IMR-90 (cell line): ENCODE results near the gene CECR2. TPM values are rescaled to one million over a fixed set of nuclear protein-coding genes. Genes with fewer than 3 reads are reported as not detected.
A peak's percentile ranks its signal among the peaks of the same experiment; 100 is the strongest.

ENCODE experiments used
- ATAC-seq: fragments of 200-7000 bp; cut with Tn5 transposase; 2 replicates; pipeline ENCODE4 v1.9.1; 2020; ENCODE audit warnings: low read depth, mild to moderate bottlenecking, moderate library complexity
- BruUV-seq: library from RNA; stranded (reverse); fragments of 400-500 nt; replicated peaks from 2 replicates; lab custom pipeline; 2021; lab: Mats Ljungman, UMichigan
- CTCF ChIA-PET: fragments of 300-600 bp; formaldehyde crosslinking; extraction: SDS; loops from one replicate; lab custom pipeline; 2021; ENCODE audit warnings: antibody characterized with exemption; lab: Yijun Ruan, JAX
- POLR2A ChIA-PET: fragments of 300-600 bp; sonication (Branson Sonifier 250); formaldehyde crosslinking; loops from one replicate; lab custom pipeline; 2022; ENCODE audit warnings: antibody characterized with exemption; ENCODE audit not compliant: unreplicated experiment; lab: Charles Lee
- DNase-seq: peaks from one replicate; pipeline ENCODE4 v3.0.0; 2013
- H2AFZ ChIP-seq: replicated peaks from 2 replicates; pipeline ENCODE3; 2013; ENCODE audit warnings: low read length, mild to moderate bottlenecking; ENCODE audit not compliant: poor library complexity
- H2AK5ac ChIP-seq: 2 replicates; pipeline ENCODE4 v1.6.1; 2013; ENCODE audit warnings: low read depth, low read length, inconsistent platforms
- H2AK9ac ChIP-seq: replicated peaks from 2 replicates; pipeline ENCODE3; 2013; ENCODE audit warnings: mild to moderate bottlenecking, low read depth, low read length, moderate library complexity; ENCODE audit not compliant: poor library complexity
- H2BK120ac ChIP-seq: 2 replicates; pipeline ENCODE4 v1.6.1; 2013; ENCODE audit warnings: low read depth, low read length, inconsistent platforms
- H2BK15ac ChIP-seq: 3 replicates; pipeline ENCODE4 v1.6.1; 2013; ENCODE audit warnings: low read depth, low read length, inconsistent platforms
- H2BK20ac ChIP-seq: 2 replicates; pipeline ENCODE4 v1.6.1; 2013; ENCODE audit warnings: low read depth, mild to moderate bottlenecking, inconsistent platforms, low read length, moderate library complexity
- H2BK5ac ChIP-seq: 2 replicates; pipeline ENCODE4 v1.6.1; 2013; ENCODE audit warnings: mild to moderate bottlenecking, low read depth, low read length, inconsistent platforms; ENCODE audit not compliant: poor library complexity, severe bottlenecking
- H3K14ac ChIP-seq: replicated peaks from 2 replicates; pipeline ENCODE4 v1.6.1; 2013; ENCODE audit warnings: low read depth, low read length, inconsistent platforms
- H3K18ac ChIP-seq: 2 replicates; pipeline ENCODE4 v1.6.1; 2013; ENCODE audit warnings: low read depth, low read length, control low read depth
- H3K23ac ChIP-seq: 2 replicates; pipeline ENCODE4 v1.6.1; 2013; ENCODE audit warnings: low read depth, low read length, inconsistent platforms
- H3K27ac ChIP-seq: 2 replicates; pipeline ENCODE4 v1.5.1; 2013; ENCODE audit warnings: mild to moderate bottlenecking, control low read depth, low read length; ENCODE audit not compliant: insufficient read depth
- H3K27me3 ChIP-seq: 2 replicates; pipeline ENCODE4 v1.6.1; 2013; ENCODE audit warnings: low read length; ENCODE audit not compliant: control insufficient read depth, insufficient read depth
- H3K36me3 ChIP-seq: 2 replicates; pipeline ENCODE4 v1.6.1; 2013; ENCODE audit warnings: low read length, mixed read lengths; ENCODE audit not compliant: control insufficient read depth, insufficient read depth
- H3K4ac ChIP-seq: 2 replicates; pipeline ENCODE4 v1.6.1; 2013; ENCODE audit warnings: low read depth, low read length, inconsistent platforms
- H3K4me1 ChIP-seq: 2 replicates; pipeline ENCODE4 v1.6.1; 2013; ENCODE audit warnings: low read length, mixed read lengths; ENCODE audit not compliant: control insufficient read depth, insufficient read depth
- H3K4me2 ChIP-seq: 2 replicates; pipeline ENCODE4 v1.6.1; 2013; ENCODE audit warnings: low read depth, mild to moderate bottlenecking, control low read depth, low read length, moderate library complexity
- H3K4me3 ChIP-seq: 2 replicates; pipeline ENCODE4 v1.5.1; 2013; ENCODE audit warnings: low read depth, mild to moderate bottlenecking, control low read depth, low read length, moderate library complexity; ENCODE audit not compliant: insufficient read depth
- H3K56ac ChIP-seq: 2 replicates; pipeline ENCODE4 v1.6.1; 2013; ENCODE audit warnings: low read length, inconsistent platforms; ENCODE audit not compliant: insufficient read depth; ENCODE audit errors: extremely low read depth
- H3K79me1 ChIP-seq, 2 experiments: 2 replicates each; pipeline ENCODE4 v1.6.1; 2013; ENCODE audit warnings: low read length in 2 of 2, inconsistent platforms in 1 of 2, low read depth in 1 of 2
- H3K9ac ChIP-seq: 2 replicates; pipeline ENCODE4 v1.6.1; 2013; ENCODE audit warnings: low read depth, low read length, control low read depth
- H3K9me1 ChIP-seq: 2 replicates; pipeline ENCODE4 v1.6.1; 2013; ENCODE audit warnings: low read length, inconsistent platforms; ENCODE audit not compliant: insufficient read depth
- H3K9me3 ChIP-seq: 2 replicates; pipeline ENCODE4 v1.6.1; 2013; ENCODE audit warnings: low read length; ENCODE audit not compliant: control insufficient read depth, insufficient read depth
- H4K20me1 ChIP-seq: 2 replicates; pipeline ENCODE4 v1.6.1; 2013; ENCODE audit warnings: low read length, inconsistent platforms; ENCODE audit not compliant: insufficient read depth
- H4K5ac ChIP-seq: 2 replicates; pipeline ENCODE4 v1.6.1; 2013; ENCODE audit warnings: mild to moderate bottlenecking, low read depth, low read length, control low read depth
- H4K8ac ChIP-seq, 2 experiments: 2 replicates each; pipeline ENCODE4 v1.6.1; 2013; ENCODE audit warnings: low read depth in 2 of 2, low read length in 2 of 2, control low read depth in 1 of 2, inconsistent platforms in 1 of 2
- H4K91ac ChIP-seq: 2 replicates; pipeline ENCODE4 v1.6.1; 2013; ENCODE audit warnings: low read depth, low read length, inconsistent platforms; ENCODE audit not compliant: insufficient read depth
- BHLHE40 ChIP-seq: fragments of 150-350 bp; IDR thresholded peaks from 2 replicates; pipeline ENCODE4 v1.6.1; 2016; ENCODE audit warnings: mild to moderate bottlenecking, low read depth, low read length
- USF2 ChIP-seq: fragments of 150-350 bp; IDR thresholded peaks from 2 replicates; pipeline ENCODE4 v1.6.1; 2017; ENCODE audit warnings: mild to moderate bottlenecking, antibody characterized with exemption, low read length, low read depth
- WGBS, 2 experiments: methylation state at CpG; one replicate each; pipeline versions ENCODE4 v1.1.5 to v1.1.7; 2013; ENCODE audit warnings: missing lambda C conversion rate in 2 of 2; ENCODE audit not compliant: insufficient read length in 1 of 2; ENCODE audit errors: extremely low coverage in 2 of 2; 5-methylcytosine and 5-hydroxymethylcytosine counted together
- dilution Hi-C: fragments of 300-500 bp; cut with HindIII; formaldehyde crosslinking; loops from one replicate; pipeline ENCODE4 v1.14.3; 2018; ENCODE audit warnings: low sequenced_read_pairs; ENCODE audit not compliant: unreplicated experiment
- in situ Hi-C: fragments of 300-500 bp; cut with MboI; formaldehyde crosslinking; loops from 3 replicates; pipeline ENCODE4 v1.14.3; 2019; ENCODE audit warnings: low sequenced_read_pairs, inconsistent platforms, mixed read lengths
- intact Hi-C: fragments of 100-400 bp; cut with micrococcal nuclease; formaldehyde crosslinking; loops from 2 replicates; pipeline ENCODE4 v1.10.0; 2022
- polyA plus RNA-seq, 3 experiments: library from polyadenylated mRNA; depleted of rRNA; stranded (reverse); fragments of >200 nt; gene quantifications; 2 replicates each; pipeline ENCODE4 v1.2.3, GENCODE V29; 2012; ENCODE audit warnings: low replicate concordance in 1 of 3
- total RNA-seq: library from RNA; depleted of rRNA; stranded (reverse); fragments of >200 nt; gene quantifications from 2 replicates; pipeline ENCODE4 v1.2.3, GENCODE V29; 2012

The CECR2 gene
- total and polyA plus RNA-seq, 2 of the 4 experiments (the other 2 are of a cell fraction), result under 0.01 TPM; not detected in 1

GRCh38 chr22:17569971-17570511 is 200.8 kb downstream of the CECR2 start:
- BruUV-seq, result no TSS peak
- Histone ChIP-seq H2AK9ac (no peak overlapping the region), H3K4me1 (peaks cover 12% of the 10 kb centered on the region), H3K9me1 (peaks cover 6% of the 10 kb centered on the region; the same call in 1 of the 2 replicates), H2BK15ac (no peak overlapping the region), H3K79me1 (no peaks in the 10 kb centered on the region), H3K4me3 (no peak overlapping the region), H3K23ac (0 out of 2 replicates have a peak overlapping the region, but pooled peaks have one; percentile 25), H4K91ac (no peak overlapping the region), H3K18ac (no peak overlapping the region), H2AFZ (peak overlapping the region; percentile 76), H4K20me1 (no peaks in the 10 kb centered on the region), H2AK5ac (no peak overlapping the region; the same call in 1 of the 2 replicates), H3K56ac (no peak overlapping the region), H4K5ac (no peak overlapping the region), H3K9me3 (no peaks in the 10 kb centered on the region), H3K4me2 (no peak overlapping the region; the same call in 1 of the 2 replicates), H4K8ac (no peak overlapping the region), H3K14ac (no peak overlapping the region), H3K4ac (no peak overlapping the region), H2BK120ac (no peak overlapping the region), H3K36me3 (no peaks in the 10 kb centered on the region), H3K27me3 (no peaks in the 10 kb centered on the region), H3K27ac (no peak overlapping the region), H2BK5ac (no peak overlapping the region), H3K9ac (no peak overlapping the region), H2BK20ac (no peak overlapping the region)
- dilution Hi-C loops (no loop called here), intact Hi-C loops (loop anchor here (5.0 to 10.0 kb wide), 3 partner anchors 57 to 145 kb away; partner anchors contain the start of gene ATP6V1E1), in situ Hi-C loops (loop anchor here (10.0 to 25.0 kb wide), 2 partner anchors 155 to 492 kb away; no protein-coding TSS in a partner anchor)
- ChIA-PET POLR2A (no interaction called here), CTCF (interaction anchor here (1.1 kb wide), 1 partner anchor 12 kb away, joined by 5 read pairs; no protein-coding TSS in a partner anchor)
- no peak for TF ChIP-seq USF2
- TF ChIP-seq BHLHE40, result 0 out of 2 replicates have a peak, but pooled peaks have one; percentile 7
- peak; percentile 4 for DNase-seq
- WGBS, 2 experiments, result 52% methylated on average over 2 of the region's 8 CpGs; no CpG with 5 or more reads in 1 of the 2 experiments
- no peak for ATAC-seq
